Cardiac muscle cell (in vitro differentiated cells and primary cell): ENCODE results near the gene CTNNBL1. TPM values are rescaled to one million over a fixed set of nuclear protein-coding genes. Genes with fewer than 3 reads are reported as not detected.

Experiments
- DNase-seq, 2 donors: peaks; one replicate each; pipeline versions ENCODE4 v3.0.0 to v3.0.0-alpha.2; 2010 to 2017; ENCODE audit warnings: low read depth in 1 of 2, low spot score in 1 of 2
- H3K27ac ChIP-seq: fragments of 200-600 bp; sonication (generic); 2 replicates; pipeline ENCODE4 v1.5.1; 2016
- H3K27me3 ChIP-seq: fragments of 200-600 bp; sonication (generic); 2 replicates; pipeline ENCODE4 v1.6.0; 2016; ENCODE audit warnings: control low read depth
- H3K36me3 ChIP-seq: fragments of 200-600 bp; sonication (generic); 2 replicates; pipeline ENCODE4 v1.5.1; 2016; ENCODE audit warnings: control low read depth
- H3K4me1 ChIP-seq: fragments of 200-600 bp; sonication (generic); 2 replicates; pipeline ENCODE4 v1.8.1; 2017; ENCODE audit warnings: low read depth, mild to moderate bottlenecking, mixed run types
- H3K4me3 ChIP-seq: fragments of 200-600 bp; sonication (generic); 2 replicates; pipeline ENCODE4 v1.5.1; 2016; ENCODE audit warnings: mild to moderate bottlenecking
- H3K9me3 ChIP-seq: fragments of 200-600 bp; sonication (generic); 2 replicates; pipeline ENCODE4 v1.5.1; 2017; ENCODE audit warnings: low read depth, mild to moderate bottlenecking, control low read depth
- CTCF ChIP-seq: IDR thresholded peaks from 2 replicates; pipeline ENCODE4 v1.5.1; 2012; ENCODE audit warnings: low read depth, mild to moderate bottlenecking, low read length
- polyA plus RNA-seq: library from polyadenylated mRNA; unstranded; fragments of >200 nt; fragmentation: Nextera tagmentation; extraction: Ambion mirVana; gene quantifications from 2 replicates; pipeline ENCODE4 v1.2.1, GENCODE V29; 2016
- total RNA-seq: library from RNA; depleted of rRNA; stranded (reverse); fragments of >200 nt; gene quantifications from 2 replicates; pipeline ENCODE4 v1.2.3, GENCODE V29; 2016

CTNNBL1 gene
- total and polyA plus RNA-seq, 2 experiments from 2014 or later, result 37.0 to 68.6 TPM

GRCh38 chr20:37804584-37805566 lies 111.0 kb downstream of the CTNNBL1 start:
- peaks cover 34% of the 10 kb centered on the region for H3K4me1 ChIP-seq
- no peaks in the 10 kb centered on the region for H3K9me3 ChIP-seq
- no peaks in the 10 kb centered on the region for H3K36me3 ChIP-seq
- TF ChIP-seq CTCF, result no peak
- no peak for DNase-seq
- no peak overlapping the region for H3K4me3 ChIP-seq
- no peak overlapping the region for H3K27ac ChIP-seq
- no peaks in the 10 kb centered on the region for H3K27me3 ChIP-seq

- no peak for DNase-seq
- Histone ChIP-seq H3K4me3 (no peak overlapping the region), H3K36me3 (no peaks in the 10 kb centered on the region), H3K27ac (no peak overlapping the region), H3K27me3 (no peaks in the 10 kb centered on the region), H3K9me3 (no peaks in the 10 kb centered on the region), H3K4me1 (peaks cover 26% of the 10 kb centered on the region)
- no peak for TF ChIP-seq CTCF
Measured at GRCh38 chr20:37807471-37808232, 113.8 kb downstream of the CTNNBL1 start.

DNA sequence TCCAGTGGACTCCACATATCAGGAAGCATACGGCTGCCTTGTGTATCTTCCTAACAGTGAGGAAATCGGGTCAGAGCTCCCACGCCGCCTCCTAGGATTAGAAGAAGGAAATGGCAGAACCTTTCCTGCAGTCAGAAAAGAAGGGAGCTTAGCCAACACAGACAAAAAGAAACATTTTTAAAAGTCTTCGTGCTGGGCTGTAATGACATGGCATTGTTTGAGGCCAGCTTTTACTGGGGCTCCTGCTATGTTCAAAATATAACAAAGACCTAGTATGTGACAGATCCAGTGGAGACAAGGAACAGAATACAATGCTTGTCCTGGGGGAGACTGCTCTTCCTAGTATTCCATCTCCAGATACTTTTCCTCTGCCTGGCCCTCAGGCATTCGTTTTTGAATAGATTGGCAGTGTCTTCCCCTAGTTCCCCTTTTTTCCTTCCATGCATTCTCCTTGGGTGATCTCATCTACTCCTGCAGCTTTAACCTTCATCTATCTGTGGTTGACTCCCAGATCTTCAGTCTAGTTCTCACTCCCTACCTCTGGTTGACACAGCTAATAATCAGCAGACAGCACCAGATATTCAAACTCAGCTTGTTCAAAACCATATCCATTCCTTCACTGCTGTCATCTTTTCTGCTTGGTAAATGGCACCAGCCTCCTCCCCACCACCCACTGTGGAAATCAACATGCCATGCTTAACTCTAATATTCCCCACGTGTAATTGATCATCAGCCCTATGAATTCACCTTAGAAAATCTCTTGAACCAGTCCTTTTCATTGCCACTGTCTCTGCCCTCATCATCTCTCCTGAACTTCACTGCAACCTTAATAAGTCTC lies 114.6 kb downstream of the CTNNBL1 start:
- TF ChIP-seq CTCF, result no peak
- no peaks in the 10 kb centered on the region for H3K27me3 ChIP-seq
- H3K36me3 ChIP-seq, result no peaks in the 10 kb centered on the region
- peaks cover 21% of the 10 kb centered on the region for H3K4me1 ChIP-seq
- no peaks in the 10 kb centered on the region for H3K9me3 ChIP-seq
- no peak for DNase-seq
- H3K4me3 ChIP-seq, result no peak overlapping the region
- H3K27ac ChIP-seq, result no peak overlapping the region

GRCh38 chr20:37810027-37810426 lies 116.2 kb downstream of the CTNNBL1 start:
- no peak for DNase-seq
- Histone ChIP-seq H3K27ac (no peak overlapping the region), H3K4me1 (peaks cover 25% of the 10 kb centered on the region), H3K36me3 (no peaks in the 10 kb centered on the region), H3K4me3 (no peak overlapping the region), H3K9me3 (no peaks in the 10 kb centered on the region), H3K27me3 (no peaks in the 10 kb centered on the region)
- no peak for TF ChIP-seq CTCF

DNA sequence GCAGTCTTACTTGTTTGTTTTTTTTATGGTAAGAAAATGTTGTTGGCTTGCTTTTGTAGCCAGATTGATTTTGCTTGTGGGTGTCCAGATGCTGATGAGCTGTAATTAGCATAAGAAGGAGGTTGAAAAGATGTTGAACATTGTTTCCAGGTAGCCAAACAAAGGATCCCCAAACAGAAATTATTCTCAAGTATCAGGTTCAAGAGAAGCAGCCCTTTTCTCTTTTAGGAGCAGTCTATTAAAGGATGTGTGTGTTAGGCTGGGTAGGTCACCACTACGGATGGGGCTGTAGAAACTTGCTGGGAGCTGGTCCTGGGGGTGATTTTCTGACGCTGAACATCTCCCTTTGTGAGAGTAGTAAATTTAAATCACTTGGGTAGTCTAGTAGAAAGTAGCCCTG lies 122.2 kb downstream of the CTNNBL1 start:
- no peak for DNase-seq
- H3K9me3 ChIP-seq, result no peaks in the 10 kb centered on the region

More for the DNA sequence above, 122.2 kb downstream of the CTNNBL1 start:
- H3K27me3 ChIP-seq, result no peaks in the 10 kb centered on the region
- no peak overlapping the region for H3K27ac ChIP-seq
- H3K4me3 ChIP-seq, result no peak overlapping the region
- H3K36me3 ChIP-seq, result no peaks in the 10 kb centered on the region
- no peak for TF ChIP-seq CTCF
- peaks cover 9% of the 10 kb centered on the region for H3K4me1 ChIP-seq
